Prostate gland (tissue), 2 donors: Measurements from ENCODE around the gene FBXL13. TPM values are rescaled to one million over a fixed set of nuclear protein-coding genes. Genes with fewer than 3 reads are reported as not detected.

Experiments used
- DNase-seq: peaks from one replicate; pipeline ENCODE4 v3.0.0-alpha.2; 2019; ENCODE audit warnings: low spot score
- H3K27ac ChIP-seq, 2 donors: fragments of 200-600 bp; sonication (generic); 2 replicates each; pipeline ENCODE4 v1.5.1; 2017 to 2019
- H3K27me3 ChIP-seq: fragments of 200-600 bp; sonication (generic); replicated peaks from 2 replicates; pipeline ENCODE4 v1.5.1; 2019; ENCODE audit not compliant: insufficient read depth
- H3K36me3 ChIP-seq, 2 donors: fragments of 200-600 bp; sonication (generic); 1 replicate in 1 of 2; 2 replicates in 1 of 2; pipeline versions ENCODE4 v1.5.1 to v1.8.1; 2017 to 2019
- H3K4me1 ChIP-seq: fragments of 200-600 bp; sonication (generic); replicated peaks from 2 replicates; pipeline ENCODE4 v1.5.1; 2019
- H3K4me3 ChIP-seq, 2 donors: fragments of 200-600 bp; sonication (generic); 2 replicates each; pipeline ENCODE4 v1.5.1; 2017 to 2019
- H3K9me3 ChIP-seq: fragments of 200-600 bp; sonication (generic); 2 replicates; pipeline ENCODE4 v1.5.1; 2017
- POLR2A ChIP-seq: fragments of 450-650 bp; IDR thresholded peaks from one replicate; pipeline ENCODE4 v1.6.1; 2016; ENCODE audit warnings: antibody characterized with exemption, mild to moderate bottlenecking
- POLR2AphosphoS5 ChIP-seq: sonication (generic); formaldehyde crosslinking; IDR thresholded peaks from one replicate; pipeline ENCODE4 v1.6.1; 2017; ENCODE audit warnings: antibody characterized with exemption
- WGBS: methylation state at CpG from one replicate; pipeline ENCODE4 v1.1.5; 2018; 5-methylcytosine and 5-hydroxymethylcytosine counted together
- intact Hi-C: fragments of 100-400 bp; cut with DNase I; formaldehyde crosslinking; loops from one replicate; pipeline ENCODE4 v1.14.2; 2022
- total RNA-seq, 2 donors: library from RNA; depleted of rRNA; stranded (reverse); fragments of >200 nt; gene quantifications; one replicate each; pipeline ENCODE4 v1.1.0, GENCODE V29; 2016
- TF ChIP-seq, protein P1 (sequence below), 4 experiments: fragments of 200-600 bp in 2 of 4; fragments of 450-650 bp in 2 of 4; sonication (generic) in 2 of 4; IDR thresholded peaks; 1 replicate in 3 of 4; 2 replicates in 1 of 4; pipeline ENCODE4 v1.5.1; 2016 to 2019; ENCODE audit warnings: antibody characterized with exemption in 4 of 4, mild to moderate bottlenecking in 2 of 4, moderate library complexity in 2 of 4

FBXL13 gene
- total RNA-seq, 2 donors from 2014 or later: 2.6 to 5.4 TPM

DNA sequence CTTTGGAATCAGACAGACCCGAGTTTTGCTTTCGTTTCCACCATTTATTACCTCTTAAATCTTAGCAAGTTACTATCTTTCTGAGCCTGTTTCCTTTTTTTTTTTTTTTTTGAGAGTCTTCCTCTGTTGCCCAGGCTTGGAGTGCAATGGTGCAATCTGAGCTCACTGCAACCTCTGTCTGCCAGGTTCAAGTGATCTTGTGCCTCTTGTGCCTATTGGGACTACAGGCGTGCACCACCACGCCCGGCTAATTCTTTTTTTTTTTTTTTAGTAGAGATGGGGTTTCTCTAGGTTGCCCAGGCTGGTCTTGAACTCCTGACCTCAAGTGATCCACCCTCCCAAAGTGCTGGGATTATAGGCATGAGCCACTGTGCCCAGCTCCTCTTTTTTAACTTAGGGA is 241.3 kb downstream of the FBXL13 start:
- Histone ChIP-seq H3K4me3 (no peak overlapping the region), H3K27ac (no peak overlapping the region), H3K27me3 (no peaks in the 10 kb centered on the region), H3K36me3 (no peaks in the 10 kb centered on the region), H3K4me1 (no peaks in the 10 kb centered on the region), H3K9me3 (no peaks in the 10 kb centered on the region)
- intact Hi-C loops: no loop called here
- 88% methylated on average over 5 of the region's 5 CpGs for whole genome bisulfite sequencing
- TF ChIP-seq, protein P1, sequence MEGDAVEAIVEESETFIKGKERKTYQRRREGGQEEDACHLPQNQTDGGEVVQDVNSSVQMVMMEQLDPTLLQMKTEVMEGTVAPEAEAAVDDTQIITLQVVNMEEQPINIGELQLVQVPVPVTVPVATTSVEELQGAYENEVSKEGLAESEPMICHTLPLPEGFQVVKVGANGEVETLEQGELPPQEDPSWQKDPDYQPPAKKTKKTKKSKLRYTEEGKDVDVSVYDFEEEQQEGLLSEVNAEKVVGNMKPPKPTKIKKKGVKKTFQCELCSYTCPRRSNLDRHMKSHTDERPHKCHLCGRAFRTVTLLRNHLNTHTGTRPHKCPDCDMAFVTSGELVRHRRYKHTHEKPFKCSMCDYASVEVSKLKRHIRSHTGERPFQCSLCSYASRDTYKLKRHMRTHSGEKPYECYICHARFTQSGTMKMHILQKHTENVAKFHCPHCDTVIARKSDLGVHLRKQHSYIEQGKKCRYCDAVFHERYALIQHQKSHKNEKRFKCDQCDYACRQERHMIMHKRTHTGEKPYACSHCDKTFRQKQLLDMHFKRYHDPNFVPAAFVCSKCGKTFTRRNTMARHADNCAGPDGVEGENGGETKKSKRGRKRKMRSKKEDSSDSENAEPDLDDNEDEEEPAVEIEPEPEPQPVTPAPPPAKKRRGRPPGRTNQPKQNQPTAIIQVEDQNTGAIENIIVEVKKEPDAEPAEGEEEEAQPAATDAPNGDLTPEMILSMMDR (IDR thresholded peaks at IDR 0.05): no peak
- no peak for TF ChIP-seq POLR2A
- no peak for TF ChIP-seq POLR2AphosphoS5
- DNase-seq: no peak

DNA sequence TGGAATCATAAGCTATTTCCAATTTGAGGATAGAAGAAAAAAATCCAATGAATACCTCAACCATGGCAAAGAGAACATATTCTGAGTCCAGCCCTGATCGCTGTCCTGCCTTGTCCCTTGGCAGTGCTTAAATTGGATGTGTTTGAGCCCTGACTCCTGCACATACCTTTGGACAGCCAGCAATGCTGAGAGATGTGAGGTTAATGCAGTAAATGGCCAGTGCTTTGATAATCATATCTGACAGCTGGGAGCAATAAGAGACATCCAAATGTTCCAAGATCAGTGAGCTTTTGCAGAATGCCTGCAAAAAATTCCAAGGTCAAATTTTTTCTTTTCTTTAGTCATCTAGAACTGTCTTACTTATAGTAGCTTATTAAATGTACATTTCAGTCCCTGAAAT is 241.9 kb downstream of the FBXL13 start:
- Histone ChIP-seq H3K9me3 (no peaks in the 10 kb centered on the region), H3K27ac (no peak overlapping the region), H3K27me3 (no peaks in the 10 kb centered on the region), H3K4me1 (no peaks in the 10 kb centered on the region), H3K4me3 (no peak overlapping the region), H3K36me3 (no peaks in the 10 kb centered on the region)
- TF ChIP-seq POLR2AphosphoS5 (no peak), POLR2A (no peak)
- TF ChIP-seq, protein P1 (IDR thresholded peaks at IDR 0.05): no peak
- no peak for DNase-seq
- WGBS: 71% methylated on average over 1 of the region's 1 CpG
- intact Hi-C loops: no loop called here

DNA sequence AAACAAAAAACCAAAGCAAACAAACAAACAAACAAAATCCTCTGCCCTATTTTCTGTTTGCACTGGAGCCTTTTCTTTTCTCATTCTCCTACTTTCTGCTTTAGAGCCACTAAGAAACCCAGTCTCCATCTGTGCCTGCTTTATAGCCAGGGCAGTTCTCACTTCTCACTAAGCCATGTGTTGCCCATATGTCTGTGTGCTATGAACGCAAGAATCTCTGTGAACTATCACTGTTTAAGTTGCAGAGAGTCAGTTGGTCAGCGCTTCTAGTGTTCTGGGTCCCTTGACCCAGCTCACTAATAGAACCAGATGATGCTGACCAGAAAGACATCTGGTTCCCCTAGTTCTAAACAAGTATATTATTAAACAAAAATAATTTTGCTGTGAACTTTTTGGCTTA is 244.4 kb downstream of the FBXL13 start:
- DNase-seq: no peak
- no peaks in the 10 kb centered on the region for H3K36me3 ChIP-seq
- intact Hi-C loops: no loop called here
- no peaks in the 10 kb centered on the region for H3K9me3 ChIP-seq
- H3K4me1 ChIP-seq: no peaks in the 10 kb centered on the region
- no peak overlapping the region for H3K4me3 ChIP-seq
- TF ChIP-seq, protein P1 (IDR thresholded peaks at IDR 0.05): no peak
- TF ChIP-seq POLR2A (no peak), POLR2AphosphoS5 (no peak)
- H3K27me3 ChIP-seq: no peaks in the 10 kb centered on the region
- no peak overlapping the region for H3K27ac ChIP-seq
- 92% methylated on average over 2 of the region's 2 CpGs for WGBS

DNA sequence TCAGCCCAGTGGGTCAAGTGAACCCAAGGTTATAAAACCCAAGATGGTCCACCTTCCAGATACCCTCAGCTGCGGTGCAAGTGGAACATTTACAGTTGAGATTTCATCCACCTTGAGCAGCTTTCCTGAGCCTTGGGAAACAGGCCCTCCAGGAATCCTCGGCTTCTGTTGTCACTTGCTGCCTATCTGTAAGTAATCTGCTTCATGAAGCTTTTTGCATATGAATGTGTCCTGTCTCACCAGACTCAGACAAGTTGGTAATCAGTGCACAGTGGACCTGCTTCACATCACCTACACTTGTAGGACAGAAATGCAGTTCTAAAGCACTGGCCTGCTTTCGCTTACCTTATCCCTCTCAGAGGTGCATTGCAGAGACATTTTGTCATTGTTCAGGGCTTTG is 245.5 kb downstream of the FBXL13 start:
- H3K27ac ChIP-seq: no peak overlapping the region
- no peaks in the 10 kb centered on the region for H3K27me3 ChIP-seq

DNA sequence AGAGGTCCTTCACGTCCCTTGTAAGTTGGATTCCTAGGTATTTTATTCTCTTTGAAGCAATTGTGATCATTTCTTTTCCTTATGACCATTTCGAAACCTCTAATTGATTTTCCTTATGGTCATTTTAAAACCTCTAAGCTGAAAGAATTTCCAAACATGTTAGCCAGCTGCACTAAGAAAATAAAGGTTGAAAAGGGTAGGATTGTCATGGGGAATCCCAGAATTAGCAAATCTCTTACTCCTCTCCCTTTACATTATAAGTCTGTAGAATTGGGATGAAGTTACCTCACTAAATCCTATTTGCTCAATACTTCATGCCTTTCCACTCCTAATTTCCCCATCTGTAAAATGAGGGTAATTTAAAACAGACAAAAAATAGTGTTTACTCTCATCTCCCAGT is 246.3 kb downstream of the FBXL13 start:
- no peaks in the 10 kb centered on the region for H3K36me3 ChIP-seq
- no peaks in the 10 kb centered on the region for H3K4me1 ChIP-seq
- no peak for DNase-seq
- no peaks in the 10 kb centered on the region for H3K9me3 ChIP-seq
- no peak for TF ChIP-seq POLR2AphosphoS5
- TF ChIP-seq, protein P1 (IDR thresholded peaks at IDR 0.05): no peak
- TF ChIP-seq POLR2A: no peak
- H3K27ac ChIP-seq: no peak overlapping the region
- 95% methylated on average over 2 of the region's 2 CpGs for WGBS
- H3K4me3 ChIP-seq: no peak overlapping the region
- intact Hi-C loops: no loop called here
- no peaks in the 10 kb centered on the region for H3K27me3 ChIP-seq

More for the DNA sequence above, 245.5 kb downstream of the FBXL13 start:
- 96% methylated on average over 3 of the region's 3 CpGs for WGBS
- TF ChIP-seq POLR2AphosphoS5 (no peak), POLR2A (no peak)
- TF ChIP-seq, protein P1 (IDR thresholded peaks at IDR 0.05): no peak
- Histone ChIP-seq H3K36me3 (no peaks in the 10 kb centered on the region), H3K9me3 (no peaks in the 10 kb centered on the region), H3K4me1 (no peaks in the 10 kb centered on the region), H3K4me3 (no peak overlapping the region)
- intact Hi-C loops: no loop called here
- no peak for DNase-seq
